ENCODE results near the gene MTMR2.

Gene MTMR2

GRCh38 chr11:95923728-95924413 is at the start of gene MTMR2:
Gene MTMR2, minus strand, starts transcription at chr11:95924107. Its CDS starts 153 bp downstream, at chr11:95923954.
- H3K27ac Mint-ChIP-seq: peak within 1 kb of the TSS; percentile 99
- H3K4me1 Mint-ChIP-seq: peaks cover 36% of the 10 kb centered on the region
- peak within 1 kb of the TSS; percentile 96 for H3K4me3 Mint-ChIP-seq
- H3K9me3 Mint-ChIP-seq: no peaks in the 10 kb centered on the region
- H3K27me3 Mint-ChIP-seq: peaks cover 7% of the 10 kb centered on the region
- ATAC-seq: peak; percentile 98
- DNase-seq: peak; percentile 74
- H3K36me3 Mint-ChIP-seq (ENCODE audit: low read depth): peaks cover 5% of the 10 kb centered on the region

GRCh38 chr11:95972060-95972459 is 48.2 kb upstream of the MTMR2 start:
- no peak for ATAC-seq
- Mint-ChIP-seq H3K36me3 (ENCODE audit: low read depth) (peaks cover 6% of the 10 kb centered on the region), H3K4me1 (no peaks in the 10 kb centered on the region), H3K4me3 (no peak overlapping the region), H3K27ac (no peak overlapping the region), H3K27me3 (no peaks in the 10 kb centered on the region), H3K9me3 (no peaks in the 10 kb centered on the region)
- DNase-seq: no peak

GRCh38 chr11:95968585-95968984 is 44.7 kb upstream of the MTMR2 start:
- DNase-seq (no peak), ATAC-seq (no peak)
- no peak overlapping the region for H3K27ac Mint-ChIP-seq
- H3K4me3 Mint-ChIP-seq: no peak overlapping the region
- no peaks in the 10 kb centered on the region for H3K36me3 Mint-ChIP-seq (ENCODE audit: low read depth)
- H3K27me3 Mint-ChIP-seq: no peaks in the 10 kb centered on the region
- no peaks in the 10 kb centered on the region for H3K4me1 Mint-ChIP-seq
- no peaks in the 10 kb centered on the region for H3K9me3 Mint-ChIP-seq

- H3K27ac Mint-ChIP-seq: no peak overlapping the region
- ATAC-seq (no peak), DNase-seq (no peak)
- H3K36me3 Mint-ChIP-seq (ENCODE audit: low read depth): no peaks in the 10 kb centered on the region
- no peaks in the 10 kb centered on the region for H3K9me3 Mint-ChIP-seq
- H3K27me3 Mint-ChIP-seq: no peaks in the 10 kb centered on the region
- H3K4me1 Mint-ChIP-seq: no peaks in the 10 kb centered on the region
- H3K4me3 Mint-ChIP-seq: no peak overlapping the region
These were observed 40.4 kb upstream of the MTMR2 start for GRCh38 chr11:95964281-95964680.

GRCh38 chr11:95961758-95962157 is 37.9 kb upstream of the MTMR2 start:
- H3K36me3 Mint-ChIP-seq (ENCODE audit: low read depth): no peaks in the 10 kb centered on the region
- H3K27ac Mint-ChIP-seq: no peak overlapping the region
- no peaks in the 10 kb centered on the region for H3K27me3 Mint-ChIP-seq
- H3K4me1 Mint-ChIP-seq: no peaks in the 10 kb centered on the region
- H3K9me3 Mint-ChIP-seq: no peaks in the 10 kb centered on the region
- DNase-seq (no peak), ATAC-seq (no peak)
- H3K4me3 Mint-ChIP-seq: no peak overlapping the region

GRCh38 chr11:95950905-95951304 is 27.0 kb upstream of the MTMR2 start:
- H3K4me1 Mint-ChIP-seq: no peaks in the 10 kb centered on the region
- no peak overlapping the region for H3K27ac Mint-ChIP-seq
- ATAC-seq (no peak), DNase-seq (no peak)
- H3K27me3 Mint-ChIP-seq: peaks cover 4% of the 10 kb centered on the region
- peaks cover 2% of the 10 kb centered on the region for H3K36me3 Mint-ChIP-seq (ENCODE audit: low read depth)
- no peak overlapping the region for H3K4me3 Mint-ChIP-seq
- H3K9me3 Mint-ChIP-seq: peaks cover 17% of the 10 kb centered on the region

- no peak for DNase-seq
- H3K4me1 Mint-ChIP-seq: no peaks in the 10 kb centered on the region
- peaks cover 13% of the 10 kb centered on the region for H3K36me3 Mint-ChIP-seq (ENCODE audit: low read depth)
- peaks cover 37% of the 10 kb centered on the region for H3K9me3 Mint-ChIP-seq
- H3K27ac Mint-ChIP-seq: no peak overlapping the region
- peaks cover 4% of the 10 kb centered on the region for H3K27me3 Mint-ChIP-seq
- no peak for ATAC-seq
- no peak overlapping the region for H3K4me3 Mint-ChIP-seq
These were observed 24.7 kb upstream of the MTMR2 start for GRCh38 chr11:95948637-95949036.

GRCh38 chr11:95944623-95945022 is 20.7 kb upstream of the MTMR2 start:
- DNase-seq: no peak
- peaks cover 13% of the 10 kb centered on the region for H3K36me3 Mint-ChIP-seq (ENCODE audit: low read depth)
- H3K9me3 Mint-ChIP-seq: peaks cover 36% of the 10 kb centered on the region
- H3K4me1 Mint-ChIP-seq: no peaks in the 10 kb centered on the region
- no peak overlapping the region for H3K27ac Mint-ChIP-seq
- H3K27me3 Mint-ChIP-seq: peaks cover 2% of the 10 kb centered on the region
- no peak overlapping the region for H3K4me3 Mint-ChIP-seq
- no peak for ATAC-seq

- no peaks in the 10 kb centered on the region for H3K27me3 Mint-ChIP-seq
These were observed 19.6 kb upstream of the MTMR2 start for GRCh38 chr11:95943546-95943945.

GRCh38 chr11:95939091-95939490 is 15.2 kb upstream of the MTMR2 start:
- H3K4me1 Mint-ChIP-seq: no peaks in the 10 kb centered on the region
- peaks cover 10% of the 10 kb centered on the region for H3K9me3 Mint-ChIP-seq
- ATAC-seq: no peak
- DNase-seq: no peak
- H3K27me3 Mint-ChIP-seq: no peaks in the 10 kb centered on the region
- H3K36me3 Mint-ChIP-seq (ENCODE audit: low read depth): peaks cover 3% of the 10 kb centered on the region
- no peak overlapping the region for H3K4me3 Mint-ChIP-seq
- H3K27ac Mint-ChIP-seq: no peak overlapping the region

More at GRCh38 chr11:95943546-95943945, 19.6 kb upstream of the MTMR2 start:
- Mint-ChIP-seq H3K9me3 (peaks cover 31% of the 10 kb centered on the region), H3K36me3 (ENCODE audit: low read depth) (peaks cover 13% of the 10 kb centered on the region), H3K4me1 (no peaks in the 10 kb centered on the region), H3K4me3 (no peak overlapping the region), H3K27ac (no peak overlapping the region)
- ATAC-seq (no peak), DNase-seq (no peak)

GRCh38 chr11:95937358-95937757 is 13.5 kb upstream of the MTMR2 start:
- DNase-seq (no peak), ATAC-seq (no peak)
- no peaks in the 10 kb centered on the region for H3K4me1 Mint-ChIP-seq
- H3K4me3 Mint-ChIP-seq: no peak overlapping the region
- peaks cover 3% of the 10 kb centered on the region for H3K9me3 Mint-ChIP-seq
- no peaks in the 10 kb centered on the region for H3K27me3 Mint-ChIP-seq
- no peaks in the 10 kb centered on the region for H3K36me3 Mint-ChIP-seq (ENCODE audit: low read depth)
- H3K27ac Mint-ChIP-seq: no peak overlapping the region

- H3K36me3 Mint-ChIP-seq (ENCODE audit: low read depth): peaks cover 2% of the 10 kb centered on the region
- H3K9me3 Mint-ChIP-seq: peaks cover 16% of the 10 kb centered on the region
- no peak overlapping the region for H3K4me3 Mint-ChIP-seq
These were observed 9.7 kb upstream of the MTMR2 start for GRCh38 chr11:95933594-95933993.

GRCh38 chr11:95931916-95932315 is 8.0 kb upstream of the MTMR2 start:
- DNase-seq: no peak
- peaks cover 5% of the 10 kb centered on the region for H3K27me3 Mint-ChIP-seq
- no peak for ATAC-seq

More at GRCh38 chr11:95933594-95933993, 9.7 kb upstream of the MTMR2 start:
- Mint-ChIP-seq H3K27ac (no peak overlapping the region), H3K27me3 (peaks cover 3% of the 10 kb centered on the region), H3K4me1 (no peaks in the 10 kb centered on the region)
- DNase-seq (no peak), ATAC-seq (no peak)

GRCh38 chr11:95930948-95931347 is 7.0 kb upstream of the MTMR2 start:
- DNase-seq (no peak), ATAC-seq (no peak)
- Mint-ChIP-seq H3K27ac (no peak overlapping the region), H3K9me3 (peaks cover 13% of the 10 kb centered on the region), H3K27me3 (peaks cover 7% of the 10 kb centered on the region), H3K4me1 (no peaks in the 10 kb centered on the region), H3K4me3 (no peak overlapping the region), H3K36me3 (ENCODE audit: low read depth) (peaks cover 2% of the 10 kb centered on the region)

More at GRCh38 chr11:95931916-95932315, 8.0 kb upstream of the MTMR2 start:
- Mint-ChIP-seq H3K4me3 (no peak overlapping the region), H3K27ac (no peak overlapping the region), H3K9me3 (peaks cover 14% of the 10 kb centered on the region), H3K4me1 (no peaks in the 10 kb centered on the region), H3K36me3 (ENCODE audit: low read depth) (peaks cover 2% of the 10 kb centered on the region)

- H3K27me3 Mint-ChIP-seq: peaks cover 10% of the 10 kb centered on the region
- peaks cover 29% of the 10 kb centered on the region for H3K4me1 Mint-ChIP-seq
- no peak overlapping the region for H3K27ac Mint-ChIP-seq
- peaks cover 5% of the 10 kb centered on the region for H3K36me3 Mint-ChIP-seq (ENCODE audit: low read depth)
- peaks cover 10% of the 10 kb centered on the region for H3K9me3 Mint-ChIP-seq
- ATAC-seq (no peak), DNase-seq (no peak)
- no peak overlapping the region for H3K4me3 Mint-ChIP-seq
These were observed 2.8 kb upstream of the MTMR2 start for GRCh38 chr11:95926726-95927125.
